H1 (cell line): ENCODE results near the gene SOX13. TPM values are rescaled to one million over a fixed set of nuclear protein-coding genes. Genes with fewer than 3 reads are reported as not detected.

Experiments used
- CEBPB ChIP-seq: IDR thresholded peaks from 2 replicates; pipeline ENCODE4 v1.6.1; 2012; ENCODE audit warnings: low read depth, low read length
- GABPA ChIP-seq: IDR thresholded peaks from 2 replicates; pipeline ENCODE4 v1.6.1; 2011; ENCODE audit warnings: mild to moderate bottlenecking, low read length, moderate library complexity, borderline replicate concordance; ENCODE audit not compliant: insufficient read depth
- HDAC2 ChIP-seq, 2 experiments: fragments of 300-600 bp in 1 of 2; sonication (generic) in 1 of 2; IDR thresholded peaks; 2 replicates each; pipeline ENCODE4 v1.6.1; 2011 to 2012; ENCODE audit warnings: low read depth in 2 of 2, low read length in 2 of 2, mild to moderate bottlenecking in 2 of 2, moderate library complexity in 2 of 2, borderline replicate concordance in 1 of 2, inconsistent platforms in 1 of 2
- SIRT6 ChIP-seq: IDR thresholded peaks from one replicate; pipeline ENCODE4 v1.7.1; 2012; ENCODE audit warnings: low read length, inconsistent platforms
- TAF1 ChIP-seq: IDR thresholded peaks from 2 replicates; pipeline ENCODE4 v1.6.1; 2011; ENCODE audit warnings: mild to moderate bottlenecking, low read depth, low read length
- polyA plus RNA-seq, 7 experiments: library from polyadenylated mRNA; depleted of rRNA in 3 of 7; stranded (reverse) in 5 of 7; unstranded in 2 of 7; fragments of >200 nt in 5 of 7; fragments of 200-250 nt in 2 of 7; gene quantifications; 1 replicate in 5 of 7; 2 replicates in 1 of 7; 4 replicates in 1 of 7; pipeline versions ENCODE4 v1.2.1 to v1.2.3, GENCODE V29; 2011 to 2013; ENCODE audit warnings: missing spikeins in 2 of 7, mixed read lengths in 2 of 7
- total RNA-seq: library from RNA; stranded (reverse); fragmentation: NEBNext Ultra II Directional; extraction: Animal tissue kit (Norgen Biotek cat#: 25700); gene quantifications from 2 replicates; pipeline ENCODE4 v1.2.1, GENCODE V29; 2021
- TF ChIP-seq, protein P1 (sequence below): IDR thresholded peaks from 2 replicates; pipeline ENCODE4 v1.6.1; 2012; ENCODE audit warnings: low read length, inconsistent platforms
- TF ChIP-seq, protein P2 (sequence below): IDR thresholded peaks from 2 replicates; pipeline ENCODE4 v1.6.1; 2011; ENCODE audit warnings: low read length, improper control_type of control experiment

Gene SOX13
- total and polyA plus RNA-seq, 2 of the 8 experiments (the other 6 are each of a cell fraction or from before 2014, with no cell fraction given), result 113 to 173 TPM

DNA sequence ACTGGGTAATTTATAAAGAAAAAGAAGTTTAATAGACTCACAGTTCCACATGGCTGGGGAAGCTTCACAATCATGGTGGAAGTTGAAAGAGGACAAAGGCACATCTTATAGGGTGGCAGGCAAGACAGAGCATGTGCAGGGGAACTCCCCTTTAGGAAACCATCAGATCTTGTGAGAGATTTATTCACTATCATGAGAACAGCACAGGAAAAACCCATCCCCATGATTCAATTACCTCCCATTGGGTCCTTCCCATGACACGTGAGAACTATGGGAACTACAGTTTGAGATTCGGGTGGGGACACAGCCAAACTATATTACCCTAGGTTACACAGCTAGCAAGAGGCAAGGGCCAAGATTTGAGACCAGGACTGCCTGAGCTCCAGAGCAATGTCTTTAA lies 30.4 kb upstream of the SOX13 start (continued):
- TF ChIP-seq, protein P1, sequence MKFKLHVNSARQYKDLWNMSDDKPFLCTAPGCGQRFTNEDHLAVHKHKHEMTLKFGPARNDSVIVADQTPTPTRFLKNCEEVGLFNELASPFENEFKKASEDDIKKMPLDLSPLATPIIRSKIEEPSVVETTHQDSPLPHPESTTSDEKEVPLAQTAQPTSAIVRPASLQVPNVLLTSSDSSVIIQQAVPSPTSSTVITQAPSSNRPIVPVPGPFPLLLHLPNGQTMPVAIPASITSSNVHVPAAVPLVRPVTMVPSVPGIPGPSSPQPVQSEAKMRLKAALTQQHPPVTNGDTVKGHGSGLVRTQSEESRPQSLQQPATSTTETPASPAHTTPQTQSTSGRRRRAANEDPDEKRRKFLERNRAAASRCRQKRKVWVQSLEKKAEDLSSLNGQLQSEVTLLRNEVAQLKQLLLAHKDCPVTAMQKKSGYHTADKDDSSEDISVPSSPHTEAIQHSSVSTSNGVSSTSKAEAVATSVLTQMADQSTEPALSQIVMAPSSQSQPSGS, result no peak
- TF ChIP-seq CEBPB, result no peak
- TF ChIP-seq TAF1, result no peak
- TF ChIP-seq, protein P2, sequence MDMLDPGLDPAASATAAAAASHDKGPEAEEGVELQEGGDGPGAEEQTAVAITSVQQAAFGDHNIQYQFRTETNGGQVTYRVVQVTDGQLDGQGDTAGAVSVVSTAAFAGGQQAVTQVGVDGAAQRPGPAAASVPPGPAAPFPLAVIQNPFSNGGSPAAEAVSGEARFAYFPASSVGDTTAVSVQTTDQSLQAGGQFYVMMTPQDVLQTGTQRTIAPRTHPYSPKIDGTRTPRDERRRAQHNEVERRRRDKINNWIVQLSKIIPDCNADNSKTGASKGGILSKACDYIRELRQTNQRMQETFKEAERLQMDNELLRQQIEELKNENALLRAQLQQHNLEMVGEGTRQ, result no peak
- TF ChIP-seq GABPA, result no peak
- no peak for TF ChIP-seq HDAC2 (IDR thresholded peaks at IDR 0.05; ENCODE audit: borderline replicate concordance in 1 of 2, low read depth in 2 of 2, low read length in 2 of 2)
- TF ChIP-seq SIRT6, result no peak
